ENCODE measurements around the gene SGCA.

The SGCA gene

DNA sequence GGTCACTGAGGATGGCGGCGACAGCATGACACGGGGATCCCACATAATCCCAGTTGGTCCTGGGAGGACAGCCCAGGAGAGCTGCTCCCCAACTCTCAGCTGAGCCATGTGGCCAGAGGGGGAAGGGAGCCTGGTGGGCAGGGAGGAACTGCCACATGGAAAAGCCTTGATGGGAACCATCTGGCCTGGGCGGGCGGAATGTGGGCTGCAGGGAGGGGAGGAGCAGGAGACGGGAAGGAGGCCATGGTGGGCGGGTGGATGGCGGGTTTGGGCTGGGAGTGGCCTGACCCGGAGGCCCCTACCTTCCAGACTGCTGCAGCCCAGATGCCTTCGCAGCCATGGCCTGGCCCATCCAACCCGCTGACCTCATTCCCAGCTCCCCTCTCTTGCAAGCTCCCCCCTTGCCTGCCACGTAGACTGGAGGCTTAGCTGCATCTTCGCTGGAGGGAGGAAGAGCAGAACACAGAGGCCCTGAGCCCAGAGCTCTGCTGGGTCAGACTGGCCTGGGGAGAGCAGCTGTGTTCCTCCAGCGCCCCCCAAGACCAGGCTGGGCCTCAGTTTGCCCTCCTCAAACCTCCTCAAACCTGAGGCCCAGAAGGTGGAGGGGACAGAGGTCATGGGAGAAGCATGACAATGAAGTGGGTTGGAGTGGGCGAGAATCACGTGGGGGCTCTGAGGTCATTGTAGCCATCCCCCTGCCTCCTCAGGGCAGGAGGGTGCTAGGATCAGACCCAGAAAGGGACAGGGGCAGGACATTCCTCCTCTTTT, 43.9 kb downstream of the SGCA start:
- DNase-seq (ENCODE audit: low read depth) = no peak

DNA sequence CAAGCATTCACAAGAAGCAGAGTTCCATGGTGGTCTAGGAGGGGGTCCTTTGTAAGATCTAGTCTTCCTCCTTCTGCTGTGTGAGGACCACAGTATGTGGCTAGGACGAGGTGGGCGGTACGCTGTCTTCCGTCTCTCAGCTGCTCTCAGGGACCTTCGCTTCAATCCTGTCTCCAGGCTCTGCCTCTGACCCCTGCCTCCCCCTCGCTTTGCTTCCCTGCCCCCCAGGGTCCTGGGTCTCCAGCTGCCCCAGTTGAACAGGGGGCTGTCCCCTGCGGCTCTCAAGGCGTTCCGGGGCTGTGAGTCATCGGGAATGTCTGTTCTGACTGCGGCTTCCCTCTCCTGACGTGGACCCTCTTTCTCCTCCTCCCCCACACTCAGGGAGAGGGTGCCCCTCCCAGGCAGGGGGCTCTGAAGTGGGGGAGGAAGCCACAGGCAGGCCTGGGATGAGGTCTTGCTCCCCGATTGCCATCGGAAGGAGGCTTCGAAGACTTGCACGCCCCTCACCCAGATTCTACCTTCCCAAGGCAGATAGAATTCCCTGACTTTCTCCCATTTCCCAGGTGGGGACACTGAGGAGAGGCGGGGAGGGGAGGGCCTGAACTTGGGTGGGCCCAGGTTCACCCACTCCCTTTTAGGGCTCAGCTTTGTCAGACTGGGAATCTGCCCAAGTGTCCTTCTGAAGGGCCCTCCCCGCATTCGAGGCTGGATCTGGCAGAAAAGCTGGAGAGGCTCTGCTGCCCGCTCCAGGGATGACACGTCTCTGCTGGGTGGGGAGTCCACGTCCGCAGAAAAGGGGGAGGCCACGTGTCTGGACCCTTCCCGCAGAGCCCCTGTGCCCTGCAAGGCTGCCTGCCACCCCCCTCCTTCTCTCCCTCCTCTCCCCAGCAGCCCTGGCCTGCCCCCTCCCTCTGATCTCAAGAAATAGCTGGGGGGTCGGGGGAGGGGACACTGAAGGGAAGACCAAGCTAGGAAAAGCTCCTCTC, 44.7 kb downstream of the SGCA start:
- no peak for DNase-seq (ENCODE audit: low read depth)

DNA sequence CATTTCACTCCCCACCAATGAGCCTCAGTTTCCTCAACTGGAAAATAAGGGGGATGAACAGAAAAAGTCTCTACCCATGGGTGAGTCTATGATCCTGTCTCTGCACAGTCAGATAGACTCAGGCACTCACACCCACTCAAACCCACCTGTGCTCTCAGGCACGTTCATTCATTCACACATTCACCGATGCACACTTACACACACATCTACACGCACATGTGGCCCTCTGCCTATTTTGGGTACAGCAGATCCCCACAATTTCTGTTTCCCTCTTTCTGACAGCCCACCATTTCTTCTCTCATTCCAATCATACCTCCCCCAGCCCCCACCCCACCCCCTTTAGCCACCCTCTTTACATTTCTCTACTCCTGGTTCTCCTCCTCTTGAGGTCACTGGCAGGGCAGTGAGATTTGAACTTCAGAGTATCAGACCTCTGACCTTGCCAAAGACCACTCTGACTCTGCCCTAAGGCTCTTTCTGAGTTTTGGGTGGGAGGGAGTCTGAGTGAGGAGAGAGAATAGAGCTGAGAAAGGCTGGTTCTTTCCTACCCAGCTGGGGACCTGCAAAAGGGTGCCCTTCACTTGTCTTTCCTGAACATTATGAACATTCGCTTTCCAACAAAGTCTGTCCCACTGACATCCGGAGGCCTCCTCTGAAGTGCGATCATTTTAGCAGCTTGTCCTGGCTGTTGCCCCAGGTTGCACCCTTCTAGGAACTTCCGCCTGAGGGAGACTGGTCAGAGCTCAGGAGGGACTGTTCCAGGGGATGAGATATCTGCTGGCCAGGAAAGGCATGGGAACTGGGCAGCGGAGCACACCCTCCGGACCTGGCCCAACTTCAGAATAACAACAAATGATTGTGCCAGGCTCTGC, 45.7 kb downstream of the SGCA start:
- no peak for DNase-seq (ENCODE audit: low read depth)

DNA sequence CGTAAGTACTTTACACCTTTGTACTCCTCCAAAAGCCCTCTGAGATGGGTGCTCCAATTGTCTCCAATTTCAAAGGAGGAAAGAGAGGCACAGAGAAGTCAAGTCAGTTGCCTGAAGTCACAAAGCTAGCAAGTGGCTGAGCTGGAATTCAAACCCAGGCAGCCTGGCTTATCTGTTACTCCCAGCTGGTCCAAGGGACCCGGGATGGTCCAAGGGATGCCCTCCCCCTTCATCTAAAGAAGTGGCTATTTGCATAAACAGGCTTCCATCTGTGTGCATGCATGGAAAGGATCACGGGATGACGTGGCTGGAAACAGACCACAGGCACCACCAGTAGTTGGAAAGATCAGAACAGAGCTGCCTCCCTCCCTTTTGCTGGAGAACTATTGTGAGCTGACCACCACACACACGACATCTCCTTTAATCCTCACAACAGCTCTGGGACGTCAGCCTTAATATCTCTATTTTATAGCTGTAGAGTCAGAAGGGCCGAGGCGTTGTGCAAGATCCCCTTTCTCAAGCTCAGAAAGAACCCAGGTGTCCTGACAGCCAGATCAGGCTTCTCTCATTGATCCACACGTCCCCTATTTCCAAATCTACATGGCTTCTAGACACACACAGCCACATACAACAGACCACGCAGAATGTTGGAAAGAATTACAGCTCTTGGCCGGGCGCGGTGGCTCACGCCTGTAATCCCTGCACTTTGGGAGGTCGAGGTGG, 46.5 kb downstream of the SGCA start:
- DNase-seq (ENCODE audit: low read depth) = no peak

DNA sequence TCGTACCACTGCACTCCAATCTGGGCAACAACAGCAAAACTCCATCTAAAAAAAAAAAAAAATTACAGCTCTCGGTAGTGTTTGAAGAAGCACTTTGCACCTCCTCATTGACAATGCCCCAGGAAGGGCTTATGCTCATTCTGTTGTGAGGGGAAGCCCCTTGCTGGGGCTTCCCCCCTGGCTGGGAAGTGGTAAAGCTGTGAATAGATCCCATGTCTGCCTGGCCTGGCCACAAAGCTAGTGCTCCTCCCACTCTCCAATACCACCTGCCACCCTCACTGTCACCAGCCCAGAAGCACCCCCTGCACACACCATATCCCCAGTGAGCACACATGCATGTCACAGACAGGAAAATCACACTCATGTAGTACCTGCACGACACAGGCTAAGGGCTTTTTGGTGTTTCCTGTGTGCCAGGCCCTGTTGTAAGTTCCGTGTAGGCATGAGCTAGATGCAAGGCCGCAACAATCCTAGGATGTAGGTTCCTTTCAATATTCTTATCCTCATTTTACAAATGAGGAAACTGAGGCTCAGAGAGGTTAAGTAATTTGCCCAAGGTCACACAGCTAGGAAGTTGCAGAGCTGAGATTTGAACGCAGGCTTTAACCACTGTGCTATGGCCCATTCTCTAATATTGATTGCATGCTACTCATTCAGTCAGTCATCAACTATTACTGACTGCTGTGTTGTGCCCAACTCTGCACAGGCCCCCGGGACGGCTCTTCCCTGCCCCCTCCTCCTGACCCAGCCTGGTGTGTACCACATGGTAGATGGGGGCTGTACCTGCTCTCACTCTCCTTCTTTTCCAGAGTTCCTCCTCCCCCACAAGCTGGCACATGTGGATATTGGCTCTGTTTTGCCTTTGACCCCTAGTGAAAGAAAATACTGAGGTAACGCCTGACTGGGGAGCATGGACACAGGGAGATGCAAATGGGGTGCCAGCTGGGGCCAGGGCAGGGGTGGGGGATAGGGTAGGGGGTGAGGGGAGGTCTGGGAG, 47.5 kb downstream of the SGCA start:
- no peak for DNase-seq (ENCODE audit: low read depth)

DNA sequence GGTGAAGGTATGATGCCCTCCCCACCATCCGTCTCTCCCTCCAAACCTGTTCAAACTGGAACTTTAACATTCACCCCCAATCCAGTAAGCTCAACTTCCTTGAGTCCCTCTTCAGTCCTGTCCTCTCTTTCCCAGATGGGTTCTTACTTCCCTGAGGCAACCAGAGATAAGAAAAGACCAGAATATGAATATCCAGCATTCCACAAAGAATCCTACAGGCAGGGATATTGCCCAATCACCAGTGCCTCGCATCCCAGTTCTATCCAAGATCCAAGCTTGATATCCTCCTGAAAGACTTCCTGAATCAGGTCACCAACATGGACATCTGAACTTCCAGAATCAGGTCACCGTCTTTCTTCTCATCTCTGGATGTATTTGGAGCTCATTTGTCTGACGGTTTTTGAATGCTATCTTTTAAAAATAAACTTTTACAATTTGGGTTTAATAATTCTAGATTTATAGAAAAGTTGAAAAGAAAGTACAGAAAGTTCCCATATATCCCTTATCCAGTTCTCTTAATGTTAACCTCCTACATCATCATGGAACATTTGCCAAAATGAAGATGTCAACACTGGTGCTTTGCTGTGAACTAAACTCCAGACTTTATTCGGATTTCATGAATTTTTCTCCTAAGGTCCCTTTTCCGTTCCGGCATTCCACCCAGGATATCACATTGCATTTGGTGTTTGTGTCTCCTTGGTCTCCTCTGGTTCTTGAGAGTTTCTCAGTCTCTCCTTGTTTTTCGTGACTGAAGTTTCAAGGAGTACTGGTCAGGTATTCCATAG, 49.4 kb downstream of the SGCA start:
- DNase-seq (ENCODE audit: low read depth) = no peak

DNA sequence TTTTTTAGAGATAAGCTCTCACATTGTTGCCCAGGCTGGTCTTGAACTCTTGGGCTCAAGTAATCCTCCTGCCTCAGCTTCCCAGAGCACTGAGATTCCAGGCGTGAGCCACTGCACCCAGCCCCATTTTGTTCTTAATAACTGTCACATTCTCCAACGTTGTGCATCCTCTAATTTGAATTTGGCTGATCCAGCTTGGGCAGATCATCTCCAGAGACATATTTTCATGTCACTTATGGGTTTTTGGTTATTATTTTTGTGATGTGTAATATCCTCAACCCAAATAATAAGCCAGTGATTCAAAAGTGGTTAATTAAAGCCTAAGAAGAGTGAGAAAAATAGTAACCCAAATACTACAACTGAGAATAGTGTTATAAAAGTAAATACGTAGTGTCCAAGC, 51.8 kb downstream of the SGCA start:
- no peak for DNase-seq (ENCODE audit: low read depth)

DNA sequence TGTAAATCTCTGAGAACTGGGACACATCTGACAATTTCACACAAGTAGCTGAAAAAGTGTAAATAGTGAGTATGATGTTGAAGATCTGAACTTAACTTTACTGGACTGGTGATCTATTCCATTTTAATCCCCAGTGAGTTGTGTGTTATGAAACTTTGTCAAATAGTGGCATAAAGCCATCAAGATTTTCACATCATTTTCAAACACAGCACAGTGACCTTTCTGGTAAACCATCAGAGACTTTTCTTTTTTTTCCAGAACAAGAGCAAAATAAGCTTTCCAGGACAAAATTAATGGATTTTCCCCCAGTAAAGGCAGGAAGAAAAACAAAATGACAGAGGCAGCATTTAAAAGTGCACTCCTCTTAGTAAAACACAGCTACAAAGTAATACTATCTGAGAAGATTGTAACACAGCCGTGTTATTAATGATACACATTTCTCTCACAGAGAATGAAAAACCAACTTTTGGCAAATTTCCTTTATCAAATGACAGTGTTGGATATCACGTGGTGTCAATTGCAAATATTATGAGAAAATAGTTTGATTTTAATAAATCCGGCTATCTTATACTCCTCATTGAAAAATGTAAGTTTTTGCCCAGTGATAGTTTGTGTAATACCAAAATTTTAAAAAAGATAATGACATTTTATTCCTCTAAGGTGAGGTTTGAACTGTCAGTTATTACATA, 52.4 kb downstream of the SGCA start:
- DNase-seq (ENCODE audit: low read depth) = no peak

DNA sequence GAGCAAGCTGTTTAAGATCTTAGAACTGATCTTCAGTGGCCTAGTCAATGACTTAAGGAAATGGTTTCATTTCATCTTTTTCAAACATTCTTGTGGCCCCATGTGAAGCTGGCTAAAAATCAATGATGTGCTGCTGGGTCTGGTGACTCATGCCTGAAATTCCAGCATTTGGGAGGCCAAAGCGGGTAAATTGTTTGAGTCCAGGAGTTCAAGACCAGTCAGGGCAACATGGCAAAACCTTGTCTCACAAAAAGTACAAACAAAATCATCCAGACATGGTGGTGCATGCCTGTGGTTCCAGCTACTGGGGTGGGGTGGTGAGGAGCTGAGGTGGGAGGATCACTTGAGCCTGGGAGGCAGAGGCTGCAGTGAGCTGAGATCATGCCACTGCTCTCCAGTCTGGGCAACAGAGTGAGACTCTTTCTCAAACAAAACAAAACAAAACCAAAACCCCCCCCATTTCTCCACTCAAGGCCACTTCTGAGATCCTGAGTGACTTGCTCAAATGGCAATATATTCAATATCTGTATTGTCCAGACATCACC, 53.0 kb downstream of the SGCA start:
- no peak for DNase-seq (ENCODE audit: low read depth)

DNA sequence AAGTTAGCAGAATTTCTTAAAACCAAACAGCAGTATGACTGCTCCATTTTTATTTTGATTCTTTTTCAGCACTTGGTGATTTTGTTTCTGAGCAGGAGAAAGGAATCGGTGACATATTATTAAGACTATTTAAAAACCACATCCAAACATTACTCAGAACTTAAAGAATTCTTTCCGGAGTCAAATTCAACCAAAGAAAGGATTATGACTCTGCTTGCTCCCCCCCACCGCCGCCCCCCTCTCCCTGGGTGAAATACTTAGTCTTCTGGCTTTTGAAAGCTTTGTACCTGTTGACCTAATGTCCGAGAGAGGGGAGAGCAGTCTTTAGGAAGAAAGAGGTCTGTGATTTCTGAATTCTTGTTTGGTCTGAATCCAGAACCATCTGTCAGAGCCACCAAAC, 53.5 kb downstream of the SGCA start:
- no peak for DNase-seq (ENCODE audit: low read depth)

DNA sequence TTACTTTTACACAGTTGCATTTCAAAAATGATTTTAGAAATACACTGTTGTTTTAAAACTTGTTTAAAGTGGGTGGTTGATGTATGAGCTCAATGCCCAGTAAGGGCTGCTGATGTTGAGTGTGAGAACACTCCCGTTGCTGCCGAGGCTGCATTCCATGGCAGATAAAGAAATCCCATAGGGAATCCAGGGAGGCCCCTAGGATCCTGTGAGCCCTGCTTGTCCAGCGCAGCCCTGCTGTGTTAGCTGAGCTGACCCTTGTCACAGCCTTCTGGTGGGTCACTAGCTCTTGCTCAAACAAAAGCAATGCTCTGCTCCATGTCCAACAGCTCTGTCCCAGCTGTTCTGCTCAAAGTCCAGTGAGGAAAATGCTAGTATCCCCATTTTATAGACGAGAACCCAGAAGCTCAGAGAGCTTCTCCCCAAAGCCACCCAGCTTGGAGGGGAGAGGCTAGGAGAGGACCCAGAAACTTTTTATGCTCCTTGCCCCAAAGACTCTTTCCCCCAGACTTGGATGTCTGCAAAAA, 54.2 kb downstream of the SGCA start:
- DNase-seq (ENCODE audit: low read depth) = no peak

DNA sequence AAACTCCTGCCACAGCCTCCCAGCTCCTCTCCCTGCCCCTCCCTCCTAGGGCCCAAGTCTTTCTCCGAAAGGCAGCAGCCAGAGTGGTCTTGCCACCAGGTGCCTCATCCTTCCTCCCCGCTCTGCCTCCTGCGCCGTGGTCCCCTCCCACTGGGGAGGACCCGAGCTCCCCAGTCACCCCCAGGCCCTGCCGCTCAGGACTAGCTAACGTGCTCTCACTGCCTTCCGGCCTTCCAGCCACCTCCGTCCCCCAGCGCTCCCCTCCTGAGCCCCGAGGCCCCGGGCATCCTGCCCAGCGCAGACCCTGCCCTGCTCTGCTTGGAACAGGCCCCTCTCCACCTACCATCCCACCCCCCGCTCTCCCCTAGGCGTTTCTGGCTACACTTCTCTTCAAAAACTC, 55.0 kb downstream of the SGCA start:
- DNase-seq (ENCODE audit: low read depth) = no peak

DNA sequence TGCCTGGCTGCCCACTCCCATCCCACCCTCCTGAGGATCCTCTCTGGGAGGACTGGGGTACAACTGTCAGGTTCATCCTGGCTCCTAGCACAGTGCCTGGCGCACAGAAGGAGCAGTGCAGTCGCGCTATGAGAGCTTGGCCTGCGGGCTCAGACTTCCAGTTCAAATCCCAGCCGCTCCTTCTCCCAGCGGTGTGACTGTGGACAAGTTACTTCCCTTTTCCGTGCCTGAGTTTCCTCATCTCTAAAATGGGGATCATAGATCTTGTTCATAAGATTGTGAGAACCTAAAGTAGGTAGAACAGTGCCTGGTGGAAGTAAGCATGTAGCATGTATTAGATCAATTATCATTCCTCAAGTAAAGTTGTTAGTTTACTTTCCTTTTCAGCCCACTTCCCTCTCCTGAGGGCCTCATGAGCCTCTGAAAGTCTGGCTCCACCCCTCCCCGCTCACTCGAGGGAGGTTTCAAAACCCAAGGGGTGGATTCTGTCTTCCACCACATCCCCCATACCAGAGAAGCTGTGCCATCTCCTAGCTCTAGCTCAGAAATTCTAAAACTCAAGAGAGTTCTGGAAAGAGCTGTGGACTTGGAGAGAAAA, 55.6 kb downstream of the SGCA start:
- no peak for DNase-seq (ENCODE audit: low read depth)

DNA sequence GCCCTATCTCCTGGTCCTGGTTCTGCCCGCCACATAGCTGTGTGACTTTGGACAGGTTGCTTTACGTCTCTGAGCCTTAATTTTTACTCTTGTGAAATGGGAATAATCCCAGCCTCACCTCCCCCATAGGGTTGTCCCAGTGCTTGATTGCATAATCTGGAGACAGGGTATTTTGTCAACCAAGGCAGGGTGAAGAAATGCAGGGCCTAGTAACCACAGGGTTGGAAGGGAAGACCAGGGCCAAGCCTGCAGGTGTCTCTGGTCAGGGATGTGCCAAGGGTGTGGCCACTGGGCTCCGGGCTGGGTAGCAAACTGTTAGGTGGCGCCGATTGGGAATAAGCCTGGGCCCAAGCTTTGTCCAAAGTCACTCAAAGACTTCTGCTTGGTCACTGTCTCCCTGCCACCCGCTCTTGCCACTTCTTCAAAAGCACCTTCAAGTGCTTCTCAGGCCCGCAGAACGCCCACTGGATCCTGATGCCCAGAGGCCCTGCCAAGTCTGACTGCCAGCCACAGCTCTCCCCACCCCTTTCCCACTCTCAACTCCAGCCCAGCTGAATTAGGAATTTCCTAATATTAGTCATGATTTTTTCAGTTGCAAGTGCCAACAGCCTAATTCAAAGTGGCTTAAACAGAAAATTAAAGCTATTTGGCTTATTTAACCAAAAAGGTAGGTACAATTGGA, 56.2 kb downstream of the SGCA start:
- DNase-seq (ENCODE audit: low read depth) = no peak

DNA sequence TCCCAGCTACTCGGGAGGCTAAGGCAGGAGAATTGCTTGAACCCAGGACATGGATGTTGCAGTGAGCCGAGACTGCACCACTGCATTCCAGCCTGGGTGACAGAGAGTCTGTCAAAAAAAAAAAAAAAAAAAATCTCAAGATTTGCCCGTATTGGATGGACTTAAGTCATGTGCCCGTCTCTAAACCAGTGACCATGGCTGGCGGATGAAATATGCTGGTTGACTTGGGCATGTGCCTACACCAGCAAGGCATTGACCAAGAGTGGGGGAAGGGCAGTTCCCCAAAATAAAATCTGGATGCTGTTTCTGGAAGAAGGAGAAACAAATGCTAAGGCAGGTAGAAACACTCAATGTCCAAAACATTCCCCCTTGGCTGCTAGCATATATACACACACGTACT, 57.1 kb downstream of the SGCA start:
- no peak for DNase-seq (ENCODE audit: low read depth)
